Mucosa of descending colon (tissue), 3 donors: ENCODE data around the gene SPC24. TPM values are rescaled to one million over a fixed set of nuclear protein-coding genes. Genes with fewer than 3 reads are reported as not detected.

Experiments
- ATAC-seq: fragments of 200-7000 bp; cut with Tn5 transposase; one replicate; pipeline ENCODE4 v1.9.1; 2020; ENCODE audit warnings: mild to moderate bottlenecking, moderate library complexity
- DNase-seq, 3 donors: peaks; one replicate each; pipeline ENCODE4 v3.0.0-alpha.2; 2020
- H3K36me3 ChIP-seq: fragments of 200-600 bp; one replicate; pipeline ENCODE4 v1.8.0; 2021; ENCODE audit warnings: low read depth, mild to moderate bottlenecking
- H3K4me1 ChIP-seq: fragments of 200-600 bp; one replicate; pipeline ENCODE4 v1.8.0; 2021; ENCODE audit warnings: low read depth, mild to moderate bottlenecking
- H3K4me3 ChIP-seq: fragments of 200-600 bp; one replicate; pipeline ENCODE4 v1.8.0; 2021; ENCODE audit warnings: mild to moderate bottlenecking
- H3K9me3 ChIP-seq: fragments of 200-600 bp; one replicate; pipeline ENCODE4 v1.8.0; 2021; ENCODE audit warnings: mild to moderate bottlenecking
- intact Hi-C, 2 donors: fragments of 100-400 bp; cut with DNase I in 1 of 2; cut with micrococcal nuclease in 1 of 2; formaldehyde crosslinking; loops; one replicate each; pipeline versions ENCODE4 v1.11.0 to v1.11.1; 2022; cut with DNase I, micrococcal nuclease
- total RNA-seq, 3 donors: library from RNA; stranded (reverse); fragmentation: NEBNext Ultra II Directional in 2 of 3; extraction: Animal tissue kit (Norgen Biotek cat#: 25700) in 2 of 3; gene quantifications; one replicate each; pipeline versions ENCODE4 v1.2.1 to v1.2.4, GENCODE V29; 2021 to 2023
- TF ChIP-seq, protein P1 (sequence below): fragments of 200-600 bp; IDR thresholded peaks from one replicate; pipeline ENCODE4 v1.8.0; 2022; ENCODE audit warnings: antibody characterized with exemption, mild to moderate bottlenecking
- donor health status: DM: no; HTN: no; CAD: no; lungs with moderate emphysema.
- donor health status: DM: no; HTN: no; CAD: no.
- donor health status: DM: no; HTN: yes; CAD: no.

SPC24 gene
- total RNA-seq, 3 donors from 2014 or later: 2.8 to 15.8 (median 3.8) TPM

DNA sequence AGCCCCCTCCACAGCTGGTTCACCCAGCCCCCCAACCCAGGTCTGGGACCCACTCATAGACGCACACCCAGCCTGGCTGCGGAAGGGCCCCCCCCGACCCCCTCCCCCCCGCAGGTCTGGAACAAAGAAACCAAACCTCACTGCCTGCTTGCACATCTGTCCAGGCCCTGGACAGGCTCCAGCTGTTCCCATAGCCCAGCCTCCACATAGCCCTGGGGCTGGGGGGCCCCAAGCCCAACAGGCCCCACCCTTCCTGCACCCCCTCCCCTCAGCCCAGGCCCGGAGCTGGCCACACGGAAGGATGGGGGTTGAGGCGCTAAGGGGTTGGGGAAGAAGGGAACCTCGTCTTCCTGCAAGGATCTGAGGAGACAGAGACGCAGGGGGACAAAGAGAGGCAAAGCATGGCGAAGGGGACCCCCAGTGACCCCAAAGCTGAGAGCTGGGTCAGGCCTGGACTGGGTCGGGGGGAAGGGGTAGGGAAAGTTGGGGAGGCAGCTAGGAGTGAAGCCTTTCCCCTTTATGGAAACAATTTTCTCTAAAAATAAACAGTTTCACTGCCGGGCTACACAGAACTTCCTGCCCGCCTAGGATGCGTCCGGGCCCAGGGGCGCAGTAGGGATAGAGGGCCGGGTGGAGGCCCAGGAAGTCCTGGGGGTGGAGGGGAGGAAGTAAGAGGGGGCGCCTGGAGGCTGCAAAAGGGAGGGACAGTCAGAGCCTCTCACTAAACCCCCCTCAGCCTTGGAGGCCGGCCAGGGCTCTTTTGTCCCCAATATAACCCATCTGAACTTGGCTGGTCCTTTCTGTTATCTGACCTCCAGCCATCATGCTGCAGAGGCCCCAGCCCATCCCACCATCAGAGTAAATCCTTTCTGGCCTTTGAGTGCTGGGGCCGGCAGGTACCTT is 39.3 kb upstream of the SPC24 start:
- Histone ChIP-seq H3K4me3 (no peak overlapping the region), H3K4me1 (peaks cover 11% of the 10 kb centered on the region), H3K36me3 (no peaks in the 10 kb centered on the region), H3K9me3 (no peaks in the 10 kb centered on the region)
- ATAC-seq: no peak
- intact Hi-C loops: no loop called here
- DNase-seq: peak in 1 of 3 donors; percentile 54
- TF ChIP-seq, protein P1, sequence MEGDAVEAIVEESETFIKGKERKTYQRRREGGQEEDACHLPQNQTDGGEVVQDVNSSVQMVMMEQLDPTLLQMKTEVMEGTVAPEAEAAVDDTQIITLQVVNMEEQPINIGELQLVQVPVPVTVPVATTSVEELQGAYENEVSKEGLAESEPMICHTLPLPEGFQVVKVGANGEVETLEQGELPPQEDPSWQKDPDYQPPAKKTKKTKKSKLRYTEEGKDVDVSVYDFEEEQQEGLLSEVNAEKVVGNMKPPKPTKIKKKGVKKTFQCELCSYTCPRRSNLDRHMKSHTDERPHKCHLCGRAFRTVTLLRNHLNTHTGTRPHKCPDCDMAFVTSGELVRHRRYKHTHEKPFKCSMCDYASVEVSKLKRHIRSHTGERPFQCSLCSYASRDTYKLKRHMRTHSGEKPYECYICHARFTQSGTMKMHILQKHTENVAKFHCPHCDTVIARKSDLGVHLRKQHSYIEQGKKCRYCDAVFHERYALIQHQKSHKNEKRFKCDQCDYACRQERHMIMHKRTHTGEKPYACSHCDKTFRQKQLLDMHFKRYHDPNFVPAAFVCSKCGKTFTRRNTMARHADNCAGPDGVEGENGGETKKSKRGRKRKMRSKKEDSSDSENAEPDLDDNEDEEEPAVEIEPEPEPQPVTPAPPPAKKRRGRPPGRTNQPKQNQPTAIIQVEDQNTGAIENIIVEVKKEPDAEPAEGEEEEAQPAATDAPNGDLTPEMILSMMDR: no peak

DNA sequence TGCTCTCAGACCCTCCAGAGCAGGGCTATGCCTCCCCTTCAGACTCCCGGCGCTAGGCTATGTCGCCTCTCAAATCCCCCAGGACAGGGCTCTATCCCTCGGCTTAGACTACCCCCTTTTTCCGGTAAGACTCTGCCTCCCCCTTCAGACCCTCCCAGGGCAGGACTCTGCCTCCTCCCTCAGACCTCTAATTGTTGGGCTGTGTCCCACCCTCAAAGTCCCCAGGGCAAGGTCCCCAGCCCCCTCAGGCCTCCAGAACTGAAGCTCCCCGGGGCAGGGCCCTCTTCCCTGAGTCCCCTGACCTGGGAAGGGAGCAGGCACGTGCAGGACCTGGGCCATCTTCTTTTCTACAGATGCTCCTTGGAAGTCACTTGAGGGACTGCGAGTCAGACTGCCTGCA is 38.6 kb upstream of the SPC24 start:
- intact Hi-C loops: no loop called here
- DNase-seq (no peak), ATAC-seq (no peak)
- Histone ChIP-seq H3K4me3 (no peak overlapping the region), H3K36me3 (no peaks in the 10 kb centered on the region), H3K9me3 (no peaks in the 10 kb centered on the region), H3K4me1 (peaks cover 11% of the 10 kb centered on the region)
- TF ChIP-seq, protein P1: no peak

DNA sequence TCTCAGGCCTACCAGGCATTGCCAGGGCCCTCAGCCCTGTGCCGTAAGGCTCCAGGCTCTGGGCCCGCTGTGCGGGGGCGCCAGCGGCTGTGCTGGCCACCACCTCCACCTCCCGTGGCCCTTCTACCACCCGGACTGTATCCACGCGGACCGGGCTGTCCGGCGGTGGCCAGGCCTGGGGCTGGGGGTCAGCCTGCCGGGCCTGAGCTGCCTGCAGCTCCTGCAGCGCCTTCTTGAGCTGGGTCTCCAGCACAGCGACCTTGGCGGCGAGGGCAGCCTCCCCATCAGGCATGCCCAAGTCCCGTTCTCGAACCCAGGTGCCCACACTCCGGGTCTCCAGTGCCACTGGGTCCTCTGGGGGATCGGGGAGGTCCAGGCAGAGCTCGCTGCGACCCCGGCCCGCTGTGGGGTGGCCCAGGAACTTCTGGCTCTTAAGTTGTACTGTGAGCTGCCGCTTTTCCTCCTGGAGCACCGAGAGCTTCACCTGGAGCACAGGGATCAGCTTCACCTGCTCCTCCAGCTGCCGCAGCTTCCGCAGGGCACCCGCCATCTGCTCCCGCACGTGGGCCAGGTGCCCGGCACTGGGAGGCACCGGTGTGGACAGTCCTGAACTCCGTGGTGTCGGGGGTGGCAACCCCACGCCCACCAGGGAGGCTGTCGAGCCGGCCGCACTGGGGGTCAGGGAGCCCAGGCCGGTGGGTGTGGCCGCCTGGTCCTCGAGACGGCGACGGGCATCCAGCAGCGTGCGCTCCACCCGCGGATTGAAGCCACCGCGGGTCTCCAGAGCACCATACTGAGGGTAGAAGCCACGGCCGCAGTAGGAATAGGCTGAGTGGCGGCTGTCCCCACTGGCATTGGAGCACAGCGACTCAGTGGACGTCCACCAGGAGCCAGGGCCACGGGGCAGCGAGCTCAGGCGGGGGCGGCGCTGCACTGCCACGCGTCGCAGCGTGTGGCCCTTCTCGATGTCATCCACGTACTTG is 37.7 kb upstream of the SPC24 start:
- DNase-seq (no peak), ATAC-seq (no peak)
- intact Hi-C loops: no loop called here
- Histone ChIP-seq H3K4me1 (peaks cover 9% of the 10 kb centered on the region), H3K9me3 (no peaks in the 10 kb centered on the region), H3K4me3 (no peak overlapping the region), H3K36me3 (no peaks in the 10 kb centered on the region)
- TF ChIP-seq, protein P1: no peak

DNA sequence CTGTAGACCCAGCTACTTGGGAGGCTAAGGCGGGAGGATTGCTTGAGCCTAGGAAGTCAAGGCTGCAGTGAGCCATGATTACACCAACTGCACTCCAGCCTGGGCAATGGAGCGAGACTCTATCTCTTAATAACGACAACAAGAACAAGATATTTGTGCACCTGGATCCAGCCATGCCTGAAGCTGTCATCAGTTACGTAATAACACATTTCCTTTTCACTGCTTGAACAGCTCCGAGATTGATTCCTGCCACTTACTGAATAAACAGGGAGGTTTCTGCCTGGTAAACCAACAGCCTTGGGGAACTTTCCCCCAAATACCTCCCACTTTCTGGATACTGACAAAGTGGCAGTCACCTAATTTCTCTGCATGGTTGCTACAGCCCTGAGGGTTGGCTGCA is 36.4 kb upstream of the SPC24 start:
- Histone ChIP-seq H3K9me3 (no peaks in the 10 kb centered on the region), H3K36me3 (no peaks in the 10 kb centered on the region), H3K4me1 (peaks cover 5% of the 10 kb centered on the region), H3K4me3 (no peak overlapping the region)
- DNase-seq (no peak), ATAC-seq (no peak)
- intact Hi-C loops: no loop called here
- TF ChIP-seq, protein P1: no peak

DNA sequence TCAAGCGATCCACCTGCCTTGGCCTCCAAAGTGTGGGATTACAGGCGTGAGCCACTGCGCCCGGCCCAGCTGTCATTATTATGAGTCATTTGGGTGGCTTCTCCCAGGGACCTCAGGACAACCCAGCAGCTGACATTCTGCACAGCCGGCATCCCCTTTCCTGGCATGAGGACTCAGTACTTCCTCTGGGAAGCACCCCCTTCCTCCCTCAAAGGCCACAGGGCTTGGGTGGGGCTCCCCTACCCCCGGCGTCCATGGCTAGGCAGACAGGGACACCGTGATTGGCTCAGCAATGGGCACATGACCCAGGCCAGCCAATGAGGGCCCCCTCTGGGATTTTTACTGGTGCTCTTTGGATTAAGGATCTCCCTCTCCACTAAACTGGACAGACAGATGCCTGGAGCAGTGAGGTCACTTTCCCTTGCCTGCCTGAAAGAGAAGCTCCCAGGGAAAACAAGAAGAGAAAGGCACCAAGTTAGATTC is 35.7 kb upstream of the SPC24 start:
- peak; percentile 36 to 76 (median 59) for DNase-seq
- H3K4me3 ChIP-seq: no peak overlapping the region

More for the DNA sequence above, 35.7 kb upstream of the SPC24 start:
- no peaks in the 10 kb centered on the region for H3K4me1 ChIP-seq
- TF ChIP-seq, protein P1: no peak
- ATAC-seq: peak; percentile 68
- intact Hi-C loops: no loop called here
- H3K9me3 ChIP-seq: no peaks in the 10 kb centered on the region
- H3K36me3 ChIP-seq: no peaks in the 10 kb centered on the region
